Ureter (tissue), 1 donor: ENCODE data around the gene RAI14. TPM values are rescaled to one million over a fixed set of nuclear protein-coding genes. Genes with fewer than 3 reads are reported as not detected.
"Not testable (repeated sequence)": the region's sequence is repeated elsewhere in the genome, so short reads cannot be mapped to it uniquely, and the experiment has no call there.

Experiments used
- DNase-seq: peaks from one replicate; pipeline ENCODE4 v3.0.0-alpha.2; 2020; ENCODE audit warnings: low spot score
- total RNA-seq: library from RNA; stranded (reverse); gene quantifications from one replicate; pipeline ENCODE4 v1.2.4, GENCODE V29; 2023
- donor health status: DM: yes; HTN: yes; CAD: no.

RAI14 gene
- total RNA-seq, 1 donor from 2014 or later: 55.0 TPM

DNA sequence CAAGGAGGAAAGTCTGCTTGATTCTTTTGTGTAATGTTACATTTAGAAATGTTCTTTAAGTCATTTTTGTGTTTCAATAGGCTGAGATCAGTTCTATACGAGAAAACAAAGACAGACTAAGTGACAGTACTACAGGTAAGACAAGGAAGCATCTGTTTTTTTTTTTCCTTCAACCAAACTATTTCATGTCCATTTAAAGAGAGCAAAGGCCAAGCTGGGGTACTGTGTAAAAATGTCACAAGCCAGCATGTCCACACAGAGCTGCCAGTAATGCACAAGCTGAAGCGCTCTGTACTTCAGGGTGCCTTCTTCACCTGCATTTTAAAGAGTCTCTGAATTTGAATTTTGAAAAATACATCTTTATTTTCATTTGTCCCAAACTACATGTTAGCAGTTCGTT lies 162.6 kb downstream of the RAI14 start:
- no peak for DNase-seq

DNA sequence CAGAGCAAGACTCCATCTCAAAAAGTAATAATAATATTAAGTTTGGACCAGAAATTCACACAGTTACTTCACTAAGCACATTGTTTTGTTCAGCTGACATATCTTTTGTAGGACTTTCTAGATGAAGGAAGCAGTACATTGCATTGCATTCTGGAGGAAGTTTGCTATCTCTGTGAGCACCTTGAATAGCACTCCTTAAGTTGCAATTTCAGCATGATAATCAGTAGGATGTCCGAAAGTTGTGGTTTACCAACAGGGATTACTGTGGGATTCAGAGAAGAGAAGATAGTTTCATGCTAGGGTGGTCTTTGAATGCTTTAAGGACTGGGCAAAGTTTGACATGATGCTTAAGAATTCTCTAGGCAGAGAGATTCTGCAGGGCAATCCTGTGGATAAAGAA lies 164.5 kb downstream of the RAI14 start:
- DNase-seq: no peak

DNA sequence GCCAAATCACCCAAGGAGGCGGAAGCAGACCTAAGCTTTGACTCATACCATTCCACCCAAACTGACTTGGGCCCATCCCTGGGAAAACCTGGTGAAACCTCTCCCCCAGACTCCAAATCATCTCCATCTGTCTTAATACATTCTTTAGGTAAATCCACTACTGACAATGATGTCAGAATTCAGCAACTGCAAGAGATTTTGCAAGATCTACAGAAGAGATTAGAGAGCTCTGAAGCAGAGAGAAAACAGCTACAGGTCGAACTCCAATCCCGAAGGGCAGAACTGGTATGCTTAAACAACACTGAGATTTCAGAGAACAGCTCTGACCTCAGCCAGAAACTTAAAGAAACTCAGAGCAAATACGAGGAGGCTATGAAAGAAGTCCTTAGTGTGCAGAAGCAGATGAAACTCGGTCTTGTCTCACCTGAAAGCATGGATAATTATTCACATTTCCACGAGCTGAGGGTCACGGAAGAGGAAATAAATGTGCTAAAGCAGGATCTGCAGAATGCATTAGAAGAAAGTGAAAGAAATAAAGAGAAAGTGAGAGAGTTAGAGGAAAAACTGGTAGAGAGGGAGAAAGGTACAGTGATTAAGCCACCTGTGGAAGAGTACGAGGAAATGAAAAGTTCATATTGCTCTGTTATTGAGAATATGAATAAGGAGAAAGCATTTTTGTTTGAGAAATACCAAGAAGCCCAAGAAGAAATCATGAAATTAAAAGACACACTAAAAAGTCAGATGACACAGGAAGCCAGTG lies 167.0 kb downstream of the RAI14 start:
- DNase-seq: no peak

DNA sequence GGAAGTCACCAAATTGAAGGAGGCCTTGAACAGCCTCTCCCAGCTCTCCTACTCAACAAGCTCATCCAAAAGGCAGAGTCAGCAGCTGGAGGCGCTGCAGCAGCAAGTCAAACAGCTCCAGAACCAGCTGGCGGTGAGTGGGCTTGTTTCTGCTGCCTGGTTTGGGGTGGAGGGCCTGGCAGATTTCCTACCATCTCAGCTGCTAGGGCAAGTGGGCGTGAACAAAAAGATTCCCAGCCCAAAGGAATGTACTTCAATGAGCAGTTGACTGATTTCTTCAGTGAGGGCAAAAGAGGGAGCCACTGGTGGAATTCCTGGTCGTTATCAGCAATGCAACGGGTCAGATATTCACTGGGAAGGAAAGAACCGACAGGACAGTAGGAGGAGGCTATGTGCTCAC lies 170.2 kb downstream of the RAI14 start:
- no peak for DNase-seq

DNA sequence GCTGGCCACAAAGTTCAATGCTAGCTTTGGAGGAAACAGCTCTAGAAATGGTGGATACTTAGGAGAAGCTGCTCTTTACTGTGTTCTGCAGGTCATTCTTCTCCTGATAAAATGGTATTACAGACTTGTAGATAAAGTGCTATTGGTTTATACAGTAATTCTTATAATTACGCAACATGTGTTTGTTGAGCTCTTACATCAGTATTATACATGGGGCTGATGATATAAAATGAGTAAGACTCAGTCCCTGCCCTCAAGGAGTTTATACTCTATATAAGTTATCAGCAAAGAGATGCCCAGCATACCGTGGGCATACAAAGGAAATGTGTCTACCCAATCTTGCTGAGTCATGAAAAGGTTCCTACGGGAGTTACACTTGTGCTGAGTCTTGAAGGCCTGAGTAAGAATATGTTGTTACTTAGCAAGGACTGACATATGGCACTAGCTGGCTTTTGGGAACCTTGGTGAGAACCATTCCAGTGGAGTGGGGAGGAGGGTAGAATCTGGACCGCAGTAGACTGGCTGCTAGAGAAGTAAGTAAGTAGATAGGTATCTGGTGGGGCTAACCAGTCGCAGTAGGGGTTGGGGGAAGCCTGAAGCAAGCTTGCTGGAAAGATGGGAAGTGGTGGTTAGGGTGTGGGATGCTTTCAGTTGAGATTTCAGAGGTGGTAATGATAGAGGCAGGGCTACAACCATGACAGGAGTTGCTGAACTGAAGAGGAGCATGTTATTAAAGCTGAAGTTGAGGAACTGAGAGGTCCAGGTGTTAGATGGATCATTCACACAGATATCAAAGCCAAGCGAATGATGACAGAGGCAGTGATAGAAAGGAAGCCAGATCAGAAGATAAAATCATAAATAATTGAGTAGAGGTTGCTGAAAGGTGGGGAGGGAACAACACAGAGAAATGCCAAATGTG lies 171.7 kb downstream of the RAI14 start:
- no peak for DNase-seq

DNA sequence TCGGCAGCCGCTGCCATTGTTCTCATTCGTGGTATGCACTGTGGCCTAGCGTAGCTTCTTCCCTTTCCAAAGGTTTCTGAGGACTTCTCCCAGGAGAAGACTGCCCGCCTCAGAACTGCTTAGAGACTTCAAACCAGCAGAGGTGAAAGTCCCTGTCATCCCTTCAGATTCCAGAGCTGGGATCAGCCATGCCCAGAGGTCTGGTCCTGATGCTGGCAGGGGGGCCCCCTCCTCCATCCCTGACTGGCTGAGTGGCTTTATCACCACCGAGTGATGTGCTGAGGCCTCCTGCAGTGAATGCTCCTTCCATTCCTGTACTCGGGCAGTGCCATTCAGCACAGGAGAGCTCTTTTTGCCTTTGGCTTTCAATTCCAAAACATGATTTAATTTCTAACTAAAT lies 174.7 kb downstream of the RAI14 start:
- DNase-seq: not testable (repeated sequence)

DNA sequence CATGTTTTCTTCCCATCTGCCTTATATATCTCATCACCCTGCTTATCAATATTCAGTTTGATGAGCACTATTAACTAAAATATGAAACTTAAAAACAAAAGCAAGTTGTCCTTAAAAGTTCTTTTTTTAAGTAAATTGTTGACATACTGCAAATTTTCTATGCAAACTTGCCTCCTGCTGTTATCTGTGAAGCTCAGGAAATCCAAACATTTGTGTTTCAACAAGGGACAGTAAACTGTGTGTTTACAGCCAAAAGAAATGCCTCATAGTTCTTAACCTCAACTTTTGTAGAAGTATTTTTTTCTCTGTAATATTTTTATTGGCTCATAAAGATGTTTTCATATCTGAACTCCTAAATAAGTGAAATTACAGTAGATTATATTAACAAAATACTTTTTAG lies 175.2 kb downstream of the RAI14 start:
- DNase-seq: no peak

DNA sequence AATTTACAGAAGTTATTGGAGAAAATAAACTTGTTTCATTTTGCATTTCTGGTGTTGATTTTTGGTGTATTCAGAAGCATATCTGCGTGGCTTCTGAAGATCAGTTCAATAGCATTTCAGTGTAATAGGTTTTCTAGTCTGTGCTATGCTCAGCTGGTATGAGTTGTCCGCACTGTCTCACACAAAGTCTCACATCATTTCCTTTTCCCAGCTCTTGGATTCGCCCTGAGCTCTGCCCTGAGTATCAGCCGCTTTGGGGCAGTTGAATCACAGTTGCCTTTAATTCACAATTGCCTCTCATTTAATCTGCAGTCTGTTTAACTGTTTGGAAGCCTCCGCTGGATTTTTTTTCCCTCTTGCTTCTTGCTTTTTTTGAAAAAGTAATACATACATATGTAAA lies 176.4 kb downstream of the RAI14 start:
- DNase-seq: no peak

DNA sequence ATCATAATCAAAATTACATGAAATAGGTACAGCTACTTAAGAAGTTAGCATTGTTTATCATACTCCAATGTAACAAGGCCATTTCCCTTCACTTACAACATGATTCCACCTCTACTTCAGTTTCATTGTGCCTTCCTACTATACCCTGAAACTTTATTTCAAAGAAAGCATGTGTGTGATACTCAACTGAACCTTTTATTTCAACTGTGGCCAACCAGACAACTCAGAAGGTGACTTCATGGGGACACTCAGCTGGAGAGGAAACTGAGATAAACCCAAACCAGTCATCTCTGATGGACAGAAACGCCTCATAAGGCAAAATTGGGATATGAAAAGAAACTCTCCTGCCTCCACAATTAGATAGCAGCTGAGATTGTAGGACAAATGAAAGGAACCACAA lies 177.0 kb downstream of the RAI14 start:
- DNase-seq: no peak

DNA sequence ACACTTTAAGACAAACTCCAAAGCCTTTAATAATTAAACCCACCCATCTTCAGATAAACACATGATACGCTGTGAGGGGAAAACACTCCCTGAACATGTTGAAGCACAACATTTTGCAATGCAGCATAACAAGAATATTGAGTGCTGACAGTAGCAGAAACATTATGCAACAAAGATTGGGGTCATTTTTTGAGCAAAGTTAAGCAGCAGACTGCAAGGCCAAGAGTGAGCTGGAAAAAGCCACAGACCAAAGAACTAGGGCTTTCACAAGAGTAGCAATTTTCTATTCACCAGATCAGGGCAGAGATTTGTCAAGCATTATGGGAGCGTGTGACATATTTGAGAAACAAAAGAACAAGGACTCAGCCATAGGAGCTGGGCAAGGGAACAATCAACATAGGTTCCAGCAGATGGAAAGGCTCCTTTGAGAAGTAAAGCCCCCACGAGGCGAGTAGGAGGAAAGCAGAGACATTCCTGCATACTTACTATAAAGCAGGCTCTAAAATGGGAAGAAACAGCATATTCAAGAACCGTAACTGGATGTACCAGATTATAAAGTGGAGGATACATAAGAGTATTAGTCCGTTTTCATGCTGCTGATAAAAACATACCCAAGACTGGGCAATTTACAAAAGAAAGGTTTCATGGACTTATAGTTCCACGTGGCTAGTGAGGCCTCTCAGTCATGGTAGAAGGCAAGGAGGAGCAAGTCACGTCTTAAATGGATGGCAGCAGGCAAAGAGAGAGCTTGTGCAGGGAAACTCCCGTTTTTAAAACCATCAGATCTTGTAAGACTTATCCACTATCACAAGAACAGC lies 178.1 kb downstream of the RAI14 start:
- DNase-seq: no peak

DNA sequence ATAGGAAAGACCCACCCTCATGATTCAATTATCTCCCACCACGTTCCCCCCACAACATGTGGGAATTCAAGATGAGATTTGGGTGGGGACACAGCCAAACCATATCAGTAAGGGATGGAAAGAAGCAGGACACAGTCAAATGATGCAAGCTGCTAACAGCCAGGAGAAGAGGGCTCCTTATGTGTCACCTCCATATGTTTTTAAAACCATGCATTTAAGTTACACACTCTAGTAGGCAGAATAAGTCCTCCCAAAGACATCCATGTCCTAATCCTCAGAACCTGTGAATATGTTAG lies 178.6 kb downstream of the RAI14 start:
- DNase-seq: no peak

DNA sequence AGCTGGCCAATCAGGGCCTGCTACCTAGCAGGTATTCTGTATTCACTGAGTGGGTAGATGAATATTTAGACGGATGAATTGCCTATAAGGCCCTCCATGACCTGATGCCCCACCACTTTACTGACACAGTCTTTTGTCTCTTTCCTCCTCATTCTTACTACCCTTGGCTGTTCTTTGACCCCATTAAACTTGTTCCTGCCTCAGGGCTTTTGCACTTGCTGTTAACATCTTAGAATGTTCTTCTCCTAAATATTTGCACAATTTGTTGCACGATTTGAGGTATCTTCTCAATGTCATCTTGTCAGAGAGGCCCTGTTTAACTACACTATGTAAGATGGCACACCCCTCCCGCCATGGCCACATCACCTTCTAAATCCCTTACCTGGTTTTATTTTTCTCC lies 179.5 kb downstream of the RAI14 start:
- DNase-seq: no peak

DNA sequence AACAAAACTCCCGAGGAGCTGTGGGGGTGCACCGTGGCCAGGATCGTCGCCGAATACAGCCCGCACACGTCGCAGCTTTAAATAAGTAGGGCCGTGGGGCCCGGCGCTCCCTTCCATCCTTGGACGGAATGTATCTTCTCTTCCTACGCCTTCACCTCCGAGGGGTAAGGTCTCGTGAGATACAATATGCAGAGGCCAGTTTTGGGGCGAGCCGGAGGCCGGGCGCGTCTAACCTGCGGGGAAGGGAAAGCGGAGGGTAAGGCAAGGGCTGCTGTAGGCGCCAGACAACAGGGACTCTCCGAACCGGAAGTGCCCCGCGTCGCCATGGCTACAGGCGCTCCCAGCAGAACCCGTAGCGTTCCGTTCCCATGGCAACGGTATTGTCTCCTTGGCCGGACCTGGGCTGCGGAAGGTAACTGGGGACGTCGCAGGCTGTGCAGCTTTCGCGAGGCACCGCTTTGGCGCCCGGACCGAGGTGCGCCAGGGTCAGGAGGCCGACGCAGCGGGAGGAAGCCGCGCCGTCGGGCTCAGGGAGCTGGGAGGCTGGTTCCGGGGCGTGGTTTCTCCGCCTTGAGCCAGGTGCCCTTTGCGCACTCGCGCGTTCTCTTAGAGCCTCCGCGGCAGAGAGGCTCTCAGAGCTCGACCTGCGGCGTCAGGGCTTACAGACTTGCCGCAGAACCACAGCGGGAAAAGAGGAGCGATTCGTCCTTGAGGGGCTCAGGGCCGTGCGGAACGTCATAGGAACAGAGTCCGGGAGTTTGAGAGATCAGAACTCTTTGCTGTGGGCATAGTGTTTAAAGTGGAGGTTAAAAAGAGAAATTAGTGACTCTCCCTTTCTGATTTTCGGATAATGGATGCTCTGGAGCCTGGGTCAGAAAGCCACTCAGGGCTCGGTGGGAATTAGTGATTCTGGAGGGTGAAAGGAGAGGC lies 182.9 kb downstream of the RAI14 start, which contains the start of gene TTC23L:
Gene TTC23L (plus strand): TSS at position 380 of the 930 bp plus-strand sequence. CDS start 1,508 bp downstream, outside the sequence.
- peak; percentile 92 for DNase-seq

DNA sequence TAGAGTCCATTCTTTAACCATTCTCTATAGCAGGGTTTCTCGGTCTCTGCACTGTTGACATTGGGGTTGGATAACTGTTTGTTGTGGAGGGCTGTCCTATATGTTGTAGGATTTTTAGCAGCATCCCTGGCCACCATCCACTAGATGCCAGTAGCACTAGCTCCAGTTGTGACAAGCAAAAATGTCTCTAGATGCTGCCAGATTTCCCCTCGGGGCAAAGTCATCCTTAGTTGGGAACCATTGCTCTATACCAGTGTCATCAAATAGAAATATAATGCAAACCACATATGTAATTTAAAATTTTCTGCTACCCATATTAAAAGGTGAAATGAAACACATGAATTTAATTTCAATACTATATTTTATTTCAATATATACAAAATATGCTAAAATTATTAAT lies 185.7 kb downstream of the RAI14 start:
- no peak for DNase-seq

DNA sequence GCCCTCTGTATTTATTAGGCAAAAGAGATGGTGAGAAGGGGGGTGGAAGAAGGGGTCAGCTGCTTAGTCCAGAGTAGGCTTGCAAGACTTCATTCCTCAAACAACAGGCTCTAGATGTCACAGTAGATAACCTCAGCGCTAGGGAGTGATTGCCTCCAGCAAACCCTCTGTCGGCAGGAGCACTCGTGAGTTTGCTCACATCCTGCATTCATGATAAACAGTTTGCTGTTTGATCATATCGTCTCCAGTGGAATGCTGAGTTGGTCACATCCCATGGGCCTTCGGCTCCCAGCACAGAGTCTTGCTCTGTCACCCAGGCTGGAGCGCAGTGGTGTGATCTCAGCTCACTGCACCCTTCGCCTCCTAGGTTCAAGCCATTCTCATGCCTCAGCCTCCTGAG lies 186.4 kb downstream of the RAI14 start:
- DNase-seq: peak; percentile 53

DNA sequence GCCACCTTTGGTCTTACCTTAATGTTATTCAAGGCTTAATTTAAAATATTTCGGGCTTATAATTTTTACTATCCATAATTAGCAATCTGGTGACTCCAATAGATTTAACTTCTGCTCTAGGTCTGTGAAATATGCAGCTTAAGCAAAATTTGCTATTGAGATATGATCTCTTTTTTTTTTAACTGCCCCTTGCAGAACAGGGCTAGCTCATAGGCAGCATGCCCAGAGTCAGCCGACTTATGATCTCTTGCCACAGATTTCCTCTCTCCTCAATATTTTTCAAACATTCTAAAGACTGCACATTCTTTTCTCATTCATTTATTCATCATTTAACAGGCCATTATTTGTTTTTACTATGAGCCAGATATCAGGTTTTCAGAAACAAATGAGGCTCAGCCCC lies 187.4 kb downstream of the RAI14 start:
- DNase-seq: no peak

DNA sequence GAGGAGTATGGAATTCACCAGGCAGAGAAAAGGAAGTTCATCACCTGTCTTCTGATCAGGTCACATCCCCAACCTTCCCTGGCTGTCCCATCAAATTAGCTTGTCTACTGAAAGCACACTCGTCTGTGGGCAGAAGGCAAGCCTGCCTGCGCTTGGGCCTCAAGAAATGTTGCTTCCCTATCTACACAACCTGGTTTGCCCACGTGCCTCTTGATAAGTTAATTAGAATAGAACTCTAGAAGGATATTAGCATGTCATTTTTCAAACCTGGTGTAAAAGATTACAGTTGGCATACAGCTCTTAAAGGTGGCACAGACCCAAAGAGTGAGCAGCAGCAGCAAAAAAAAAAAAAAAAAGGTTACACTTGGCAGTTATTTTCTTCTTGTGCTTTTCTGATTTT lies 188.0 kb downstream of the RAI14 start:
- DNase-seq: no peak

DNA sequence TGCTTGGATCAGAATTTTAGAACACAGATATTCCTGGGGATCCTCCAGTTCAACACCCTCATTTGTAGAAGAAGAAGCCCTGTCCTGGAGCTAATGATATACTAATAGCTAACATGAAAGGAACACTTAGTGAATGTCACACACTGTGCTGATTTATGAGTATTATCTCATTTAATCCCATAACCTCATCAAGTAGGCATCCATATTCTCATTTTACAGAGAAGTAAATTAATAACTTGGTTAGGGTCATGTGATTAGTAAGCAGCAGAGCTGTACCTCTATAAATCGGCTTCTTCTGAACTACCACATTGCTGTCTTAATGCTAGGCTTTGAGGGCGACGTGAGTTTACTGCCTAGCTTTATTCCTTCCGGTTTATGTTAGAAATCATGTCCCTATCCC lies 188.9 kb downstream of the RAI14 start:
- no peak for DNase-seq

DNA sequence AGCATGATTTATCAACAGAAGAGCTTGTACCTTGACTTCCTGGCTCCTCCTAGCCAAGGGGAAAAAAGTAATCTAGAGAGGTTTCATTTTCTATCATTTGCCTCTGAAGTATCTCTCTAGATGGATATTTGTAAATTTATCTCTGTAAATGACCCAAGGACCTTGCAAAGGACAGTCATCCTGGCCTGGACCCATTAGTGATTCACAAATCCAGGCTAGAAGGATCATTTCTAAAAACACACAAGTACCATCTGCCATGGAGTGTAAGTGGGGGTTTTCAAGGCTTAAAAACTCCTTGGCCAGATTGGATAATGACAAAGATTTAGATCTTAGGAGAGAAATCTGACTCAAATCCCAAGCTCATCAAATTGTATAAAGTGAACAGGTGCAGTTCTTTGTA lies 190.9 kb downstream of the RAI14 start:
- no peak for DNase-seq

DNA sequence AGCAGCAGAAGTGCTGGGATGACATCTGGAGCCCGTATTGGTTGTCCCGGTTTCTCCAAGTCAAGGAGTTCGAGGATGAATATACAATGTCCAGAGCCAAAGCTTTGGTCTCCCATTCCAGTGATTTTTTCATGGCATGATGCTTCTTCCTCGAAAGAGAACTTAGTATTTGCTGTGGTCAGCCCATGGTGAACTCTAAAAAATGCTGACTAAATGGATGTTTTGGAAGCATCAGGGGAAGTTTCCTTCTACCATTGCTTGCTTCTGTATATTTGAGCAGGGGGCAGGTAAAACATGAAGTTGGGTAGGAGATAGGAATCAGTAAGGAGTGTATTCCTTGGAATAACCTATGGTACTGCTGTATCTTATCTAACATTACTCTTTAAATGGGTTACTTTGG lies 191.4 kb downstream of the RAI14 start:
- no peak for DNase-seq

DNA sequence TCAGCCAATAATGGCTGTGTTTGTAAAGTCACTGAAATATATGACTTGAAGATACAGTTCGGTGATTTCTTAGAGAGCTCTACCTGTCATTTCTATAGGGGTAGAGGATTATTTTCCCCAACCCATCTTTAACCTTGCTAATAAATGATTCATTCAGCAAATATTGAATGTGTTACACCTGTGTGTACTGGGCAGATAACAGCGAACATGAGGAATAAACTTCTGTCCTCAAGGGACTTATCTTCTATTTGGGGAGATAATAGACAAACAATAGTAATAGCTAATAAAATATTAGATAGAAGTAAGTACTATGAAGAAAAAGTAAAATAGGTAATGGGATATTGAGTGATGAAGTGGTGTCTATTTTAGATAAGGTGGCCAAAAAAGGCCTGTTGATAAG lies 192.1 kb downstream of the RAI14 start:
- DNase-seq: no peak
